ENCODE data around the gene AHDC1. TPM values are rescaled to one million over a fixed set of nuclear protein-coding genes. Genes with fewer than 3 reads are reported as not detected.
A peak's percentile ranks its signal among the peaks of the same experiment; 100 is the strongest.

The AHDC1 gene
- total RNA-seq, 2 donors from 2014 or later, result 23.5 to 35.0 TPM

DNA sequence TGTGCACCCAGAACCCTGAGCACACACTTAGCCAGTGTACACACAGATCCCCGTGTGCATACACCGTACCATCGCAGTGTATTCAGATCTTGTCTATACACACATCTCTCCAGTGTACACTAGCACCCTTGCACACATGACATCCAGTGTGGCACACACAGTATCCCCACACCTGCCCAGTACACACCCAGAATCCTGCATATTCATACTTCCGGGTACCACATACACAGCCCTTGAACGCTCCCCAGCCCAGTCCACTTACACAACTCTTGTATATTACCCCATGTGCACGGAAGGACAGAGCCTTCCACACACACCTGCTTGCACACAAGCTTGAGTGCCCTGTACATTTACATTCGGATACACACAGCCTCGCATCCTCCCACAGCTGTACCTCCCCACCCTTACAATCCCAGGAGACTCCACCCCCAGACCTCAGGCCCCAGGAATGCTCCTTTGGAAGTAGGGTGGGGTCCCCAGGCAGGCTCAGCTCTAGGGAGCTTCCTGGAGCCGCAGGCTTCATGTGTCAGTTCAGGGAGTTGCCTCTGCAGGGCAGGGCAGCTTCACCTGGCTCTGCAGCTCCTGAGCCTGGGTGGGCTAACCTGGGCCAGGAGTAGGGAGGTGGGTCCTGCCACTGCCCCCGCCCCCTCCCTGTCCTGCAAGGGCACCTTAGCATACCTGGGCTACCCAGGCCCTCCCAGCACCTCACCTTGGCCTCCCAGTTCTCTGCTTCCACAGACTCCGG lies 46.2 kb downstream of the AHDC1 start:
- H3K4me1 ChIP-seq, result peaks cover 8 to 78% of the 10 kb centered on the region in 2 donors

DNA sequence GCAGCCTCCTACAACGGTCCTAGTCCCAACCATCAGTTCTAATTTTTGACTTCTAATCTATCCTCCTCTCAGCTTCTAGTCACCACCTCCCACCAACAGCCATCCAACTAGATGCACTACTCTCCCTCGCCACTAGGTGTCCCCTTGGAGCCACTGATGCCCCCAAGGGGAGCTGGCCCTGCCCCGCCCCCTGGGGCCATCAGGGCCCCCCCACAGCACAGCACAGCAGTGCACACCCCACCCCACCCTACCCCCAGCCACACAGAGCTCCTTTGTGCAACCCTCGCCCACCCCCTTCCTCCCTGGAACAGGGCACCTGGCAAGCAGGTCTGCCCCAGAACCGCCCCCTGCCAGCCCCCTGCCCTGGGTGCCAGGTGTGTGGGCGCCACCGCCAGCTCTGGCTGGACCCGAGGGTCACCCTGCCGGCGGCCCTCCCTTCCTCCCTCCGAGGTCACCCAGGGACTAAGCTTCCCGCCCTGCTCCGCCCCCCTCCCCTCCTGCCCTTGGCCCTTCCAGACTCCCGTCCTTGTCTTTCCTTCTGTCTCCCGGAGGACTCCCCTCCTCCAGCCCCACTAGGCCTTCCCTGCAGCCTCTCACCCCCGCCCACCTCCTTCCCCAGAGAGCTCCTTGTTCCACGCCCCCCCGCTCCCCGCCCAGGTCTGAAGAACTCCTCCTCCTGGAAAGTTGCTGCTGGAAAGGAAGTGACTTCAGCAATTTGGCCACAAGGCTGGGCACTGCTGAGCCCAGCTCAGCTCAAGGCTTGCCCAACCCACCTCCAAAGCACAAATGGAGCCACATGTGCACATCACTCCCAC lies 47.0 kb downstream of the AHDC1 start:
- Histone ChIP-seq H3K4me1 (peaks cover 8 to 70% of the 10 kb centered on the region in 2 donors), H3K36me3 (peaks cover 25% of the 10 kb centered on the region), H3K9me3 (no peaks in the 10 kb centered on the region), H3K27me3 (no peaks in the 10 kb centered on the region), H3K4me3 (peak overlapping the region in 1 of 2 donors; percentile 24), H3K27ac (peak overlapping the region; percentile 87 to 91)
- DNase-seq (ENCODE audit: low spot score), result peak; percentile 96
- TF ChIP-seq, protein P1, sequence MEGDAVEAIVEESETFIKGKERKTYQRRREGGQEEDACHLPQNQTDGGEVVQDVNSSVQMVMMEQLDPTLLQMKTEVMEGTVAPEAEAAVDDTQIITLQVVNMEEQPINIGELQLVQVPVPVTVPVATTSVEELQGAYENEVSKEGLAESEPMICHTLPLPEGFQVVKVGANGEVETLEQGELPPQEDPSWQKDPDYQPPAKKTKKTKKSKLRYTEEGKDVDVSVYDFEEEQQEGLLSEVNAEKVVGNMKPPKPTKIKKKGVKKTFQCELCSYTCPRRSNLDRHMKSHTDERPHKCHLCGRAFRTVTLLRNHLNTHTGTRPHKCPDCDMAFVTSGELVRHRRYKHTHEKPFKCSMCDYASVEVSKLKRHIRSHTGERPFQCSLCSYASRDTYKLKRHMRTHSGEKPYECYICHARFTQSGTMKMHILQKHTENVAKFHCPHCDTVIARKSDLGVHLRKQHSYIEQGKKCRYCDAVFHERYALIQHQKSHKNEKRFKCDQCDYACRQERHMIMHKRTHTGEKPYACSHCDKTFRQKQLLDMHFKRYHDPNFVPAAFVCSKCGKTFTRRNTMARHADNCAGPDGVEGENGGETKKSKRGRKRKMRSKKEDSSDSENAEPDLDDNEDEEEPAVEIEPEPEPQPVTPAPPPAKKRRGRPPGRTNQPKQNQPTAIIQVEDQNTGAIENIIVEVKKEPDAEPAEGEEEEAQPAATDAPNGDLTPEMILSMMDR (IDR thresholded peaks at IDR 0.05), result peak; percentile 90 to 99

More for the DNA sequence above, 46.2 kb downstream of the AHDC1 start:
- peak overlapping the region; percentile 87 to 91 for H3K27ac ChIP-seq
- TF ChIP-seq, protein P1 (IDR thresholded peaks at IDR 0.05), result no peak
- no peak overlapping the region for H3K4me3 ChIP-seq
- no peak for DNase-seq (ENCODE audit: low spot score)
- H3K27me3 ChIP-seq, result no peaks in the 10 kb centered on the region
- no peaks in the 10 kb centered on the region for H3K9me3 ChIP-seq
- peaks cover 17% of the 10 kb centered on the region for H3K36me3 ChIP-seq

DNA sequence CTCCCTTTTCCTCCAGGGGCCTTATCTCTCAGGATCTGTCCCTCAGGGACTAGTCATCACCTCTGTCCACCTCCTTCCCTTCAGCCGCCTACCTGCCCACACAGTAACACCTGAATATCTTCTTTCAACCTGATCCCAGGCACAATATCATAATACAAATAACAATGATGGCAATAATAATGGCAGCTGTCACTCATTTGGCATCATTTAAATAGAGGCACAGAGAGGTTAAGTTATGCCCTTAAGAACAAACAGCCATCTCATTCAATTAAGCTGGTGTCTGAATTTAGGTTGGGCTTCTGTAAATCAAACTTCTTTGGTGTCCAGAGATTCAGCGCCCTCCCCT lies 47.5 kb downstream of the AHDC1 start:
- peak overlapping the region; percentile 87 to 91 for H3K27ac ChIP-seq
- no peaks in the 10 kb centered on the region for H3K9me3 ChIP-seq
- H3K27me3 ChIP-seq, result no peaks in the 10 kb centered on the region
- H3K4me1 ChIP-seq, result peaks cover 8 to 64% of the 10 kb centered on the region in 2 donors
- peaks cover 31% of the 10 kb centered on the region for H3K36me3 ChIP-seq
- no peak for DNase-seq (ENCODE audit: low spot score)
- TF ChIP-seq, protein P1 (IDR thresholded peaks at IDR 0.05), result no peak
- H3K4me3 ChIP-seq, result no peak overlapping the region

DNA sequence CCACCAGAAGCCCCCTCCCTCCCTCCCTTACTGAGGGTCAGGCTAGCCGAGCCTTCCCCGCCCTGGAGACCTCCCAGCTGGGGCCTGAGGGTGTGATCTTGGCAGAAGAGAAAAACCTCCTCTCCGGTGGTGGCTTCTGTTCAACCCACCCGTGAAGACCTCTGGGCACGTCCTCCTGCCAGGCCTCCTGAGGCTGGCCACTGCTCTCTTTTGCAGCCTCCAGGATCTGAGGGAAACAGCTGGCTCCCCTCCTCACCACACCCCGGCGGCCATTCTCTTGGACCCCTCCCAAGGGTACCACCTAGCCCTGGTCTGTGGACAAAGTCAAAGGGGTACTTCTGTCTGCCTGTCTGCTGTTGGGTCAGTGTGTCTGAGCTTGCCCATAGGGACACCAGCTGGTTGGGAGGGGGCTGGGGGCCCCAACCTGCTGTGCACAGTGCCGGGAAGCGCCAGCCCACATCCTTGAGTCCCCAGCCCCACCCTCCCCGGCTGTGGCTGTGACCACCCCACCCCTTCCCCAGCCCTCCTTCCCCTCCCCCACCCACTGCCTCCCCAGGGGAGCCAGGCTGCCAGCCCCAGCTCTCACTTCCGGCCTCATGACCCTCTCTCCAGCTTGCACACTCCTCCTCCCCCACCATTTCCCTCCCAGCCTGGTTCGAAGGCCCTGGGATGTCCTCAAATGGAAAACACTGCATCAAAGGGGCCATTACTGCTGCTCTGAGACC lies 48.1 kb downstream of the AHDC1 start:
- Histone ChIP-seq H3K4me3 (no peak overlapping the region), H3K27ac (peak overlapping the region; percentile 87 to 91), H3K9me3 (no peaks in the 10 kb centered on the region), H3K27me3 (no peaks in the 10 kb centered on the region), H3K4me1 (peaks cover 8 to 59% of the 10 kb centered on the region in 2 donors), H3K36me3 (peaks cover 36% of the 10 kb centered on the region)
- no peak for DNase-seq (ENCODE audit: low spot score)
- TF ChIP-seq, protein P1 (IDR thresholded peaks at IDR 0.05), result no peak

DNA sequence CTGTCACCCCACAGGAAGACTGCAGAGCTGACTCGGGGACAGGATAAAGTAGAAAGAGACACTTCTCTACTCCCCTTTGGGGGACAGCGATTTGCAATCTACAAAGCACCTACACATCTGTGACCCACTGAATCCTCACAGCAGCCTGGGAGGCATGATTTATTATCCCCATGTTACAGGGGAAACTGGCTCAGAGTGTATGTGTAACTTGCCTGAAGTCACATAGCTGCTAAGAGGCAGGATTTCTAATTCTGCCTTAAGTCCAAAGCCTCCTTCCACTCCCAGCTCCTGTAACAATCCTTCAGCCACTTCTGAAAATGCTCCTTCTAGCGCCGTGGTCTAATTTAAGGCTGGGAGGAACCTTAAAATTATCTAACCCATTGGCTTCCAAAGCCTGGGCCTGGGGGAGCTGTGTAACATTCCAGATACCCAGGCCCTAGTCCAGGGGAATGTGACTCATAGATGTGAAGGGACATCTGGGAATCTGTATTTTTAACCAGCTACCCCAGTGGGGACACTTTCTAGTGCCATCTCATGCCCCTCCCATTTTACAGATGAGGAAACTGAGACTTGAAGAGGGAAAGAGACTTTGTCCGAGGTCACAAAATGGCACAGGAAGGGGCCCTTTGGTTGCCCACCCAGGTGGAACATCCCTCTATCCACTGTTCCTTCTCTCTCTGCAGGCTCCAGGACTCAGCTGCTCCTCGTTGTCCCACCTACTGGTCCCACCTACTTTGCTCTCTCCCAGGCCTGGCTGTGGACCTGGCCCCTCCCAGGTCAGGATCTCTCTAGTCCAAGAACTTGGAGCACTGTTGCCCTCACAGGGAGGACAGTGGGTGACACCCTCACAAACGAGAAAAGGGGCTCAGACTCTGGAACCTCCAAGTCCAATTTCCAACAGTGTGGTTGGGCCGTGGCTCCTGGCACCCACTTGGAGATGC lies 48.9 kb downstream of the AHDC1 start:
- Histone ChIP-seq H3K9me3 (no peaks in the 10 kb centered on the region), H3K4me3 (no peak overlapping the region), H3K36me3 (peaks cover 45% of the 10 kb centered on the region), H3K27me3 (no peaks in the 10 kb centered on the region), H3K4me1 (peaks cover 8 to 50% of the 10 kb centered on the region in 2 donors), H3K27ac (peak overlapping the region; percentile 87 to 91)
- TF ChIP-seq, protein P1 (IDR thresholded peaks at IDR 0.05), result no peak
- peak; percentile 88 for DNase-seq (ENCODE audit: low spot score)

Measured in right atrium auricular region (tissue), 2 donors.